A673 (cell line): Measurements from ENCODE around the gene OBI1.

Source experiments
- EZH2 ChIP-seq: fragments of 200-600 bp; sonication (generic); IDR thresholded peaks from 2 replicates; pipeline ENCODE4 v1.6.1; 2017; ENCODE audit warnings: borderline replicate concordance, low read depth, mild to moderate bottlenecking, mixed read lengths, antibody characterized with exemption, low read length; ENCODE audit not compliant: poor library complexity, severe bottlenecking
- TF ChIP-seq, protein P1 (sequence below): fragments of 300-800, 200-600 bp; sonication (generic); conservative IDR thresholded peaks from 2 replicates; pipeline ENCODE4 v1.5.1; 2017; ENCODE audit warnings: low read depth, mild to moderate bottlenecking, antibody characterized with exemption, low read length, moderate library complexity, mixed read lengths

DNA sequence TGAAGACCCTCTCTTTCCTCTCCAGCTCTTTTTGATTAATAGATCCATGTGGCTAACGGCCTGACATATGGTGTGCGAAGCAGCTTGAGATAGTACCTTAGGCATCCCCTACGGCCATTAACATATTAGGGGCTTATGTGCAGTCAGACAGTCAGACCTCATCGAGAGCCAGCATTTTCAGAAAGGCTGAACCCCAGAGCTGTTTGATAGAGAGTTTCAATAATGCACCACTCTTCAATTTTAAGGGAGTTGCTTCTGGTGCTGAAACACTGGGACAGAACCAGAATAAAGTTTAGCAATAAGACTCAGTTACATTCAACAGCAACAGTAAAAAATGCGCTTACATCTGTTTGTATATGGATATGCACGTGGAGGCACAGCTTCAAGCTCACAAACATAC, 66.4 kb downstream of the OBI1 start:
- no peak for TF ChIP-seq EZH2
- TF ChIP-seq, protein P1, sequence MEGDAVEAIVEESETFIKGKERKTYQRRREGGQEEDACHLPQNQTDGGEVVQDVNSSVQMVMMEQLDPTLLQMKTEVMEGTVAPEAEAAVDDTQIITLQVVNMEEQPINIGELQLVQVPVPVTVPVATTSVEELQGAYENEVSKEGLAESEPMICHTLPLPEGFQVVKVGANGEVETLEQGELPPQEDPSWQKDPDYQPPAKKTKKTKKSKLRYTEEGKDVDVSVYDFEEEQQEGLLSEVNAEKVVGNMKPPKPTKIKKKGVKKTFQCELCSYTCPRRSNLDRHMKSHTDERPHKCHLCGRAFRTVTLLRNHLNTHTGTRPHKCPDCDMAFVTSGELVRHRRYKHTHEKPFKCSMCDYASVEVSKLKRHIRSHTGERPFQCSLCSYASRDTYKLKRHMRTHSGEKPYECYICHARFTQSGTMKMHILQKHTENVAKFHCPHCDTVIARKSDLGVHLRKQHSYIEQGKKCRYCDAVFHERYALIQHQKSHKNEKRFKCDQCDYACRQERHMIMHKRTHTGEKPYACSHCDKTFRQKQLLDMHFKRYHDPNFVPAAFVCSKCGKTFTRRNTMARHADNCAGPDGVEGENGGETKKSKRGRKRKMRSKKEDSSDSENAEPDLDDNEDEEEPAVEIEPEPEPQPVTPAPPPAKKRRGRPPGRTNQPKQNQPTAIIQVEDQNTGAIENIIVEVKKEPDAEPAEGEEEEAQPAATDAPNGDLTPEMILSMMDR: no peak
